Cardiac septum (tissue), 1 donor: ENCODE results near the gene PTDSS2. TPM values are rescaled to one million over a fixed set of nuclear protein-coding genes. Genes with fewer than 3 reads are reported as not detected.

ENCODE experiments used
- DNase-seq: peaks from one replicate; pipeline ENCODE4 v3.0.0-alpha.2; 2020; ENCODE audit warnings: low spot score
- intact Hi-C: fragments of 100-400 bp; cut with DNase I; formaldehyde crosslinking; loops from one replicate; pipeline ENCODE4 v1.14.0; 2022
- total RNA-seq: library from RNA; stranded (reverse); fragmentation: NEBNext Ultra II Directional; extraction: Animal tissue kit (Norgen Biotek cat#: 25700); gene quantifications from one replicate; pipeline ENCODE4 v1.2.1, GENCODE V29; 2021
- donor health status: DM: no; HTN: no; CAD: no.

Gene PTDSS2
- total RNA-seq, 1 donor from 2014 or later = 24.9 TPM

DNA sequence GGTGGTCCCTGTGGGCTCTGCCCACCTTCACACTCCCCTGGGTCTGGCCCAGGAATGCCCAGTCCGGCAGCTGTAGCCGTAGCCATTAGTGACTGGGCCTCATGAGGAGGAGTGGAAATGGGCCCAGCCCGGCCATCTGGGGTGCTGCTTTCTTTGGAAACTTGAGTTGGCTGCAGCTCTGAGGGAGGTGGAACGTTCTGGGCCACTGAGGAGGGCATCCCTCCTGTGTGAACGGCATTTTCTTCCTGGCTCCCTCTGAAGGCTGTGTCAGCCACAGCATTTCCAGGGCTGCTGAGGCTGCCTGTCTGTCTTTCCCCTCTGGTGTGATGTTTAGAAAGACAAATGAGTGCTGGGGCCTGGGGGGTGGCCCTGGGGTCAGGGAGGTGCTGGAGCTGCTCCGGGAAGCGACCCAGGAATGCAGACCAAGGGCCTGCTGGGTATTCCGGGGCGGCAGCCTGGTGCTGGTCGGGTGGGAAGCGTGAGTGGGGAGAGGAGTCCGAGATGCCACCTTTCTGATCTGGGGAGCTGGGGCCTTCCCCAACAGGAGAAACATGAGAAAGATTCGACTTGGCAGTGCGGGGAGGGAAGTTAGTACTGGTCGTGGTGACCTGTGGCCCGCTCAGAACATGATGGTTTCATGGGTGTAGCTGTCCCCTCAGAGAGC lies 27.1 kb downstream of the PTDSS2 start:
- DNase-seq = no peak
- intact Hi-C loops = no loop called here

DNA sequence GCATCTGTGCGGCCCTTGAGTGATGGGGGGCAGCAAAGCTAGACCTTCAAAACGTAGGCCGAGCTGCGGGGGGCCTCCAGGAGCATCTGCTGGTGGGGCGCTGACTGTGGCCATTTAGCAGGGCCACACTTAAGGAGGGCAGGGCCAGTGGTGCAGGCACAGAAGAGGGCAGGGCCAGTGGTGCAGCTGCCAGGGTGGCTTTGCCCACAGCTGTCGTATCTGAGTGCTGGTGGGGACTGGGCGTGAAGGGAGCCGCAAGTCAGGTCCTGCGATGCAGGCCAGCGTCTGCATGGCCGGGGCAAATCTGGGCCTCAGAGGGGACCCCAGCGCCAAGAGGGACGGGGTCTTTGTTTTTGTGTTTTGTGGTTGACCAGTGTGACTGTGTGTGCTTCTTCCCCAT lies 29.2 kb downstream of the PTDSS2 start:
- DNase-seq = no peak
- intact Hi-C loops = no loop called here

DNA sequence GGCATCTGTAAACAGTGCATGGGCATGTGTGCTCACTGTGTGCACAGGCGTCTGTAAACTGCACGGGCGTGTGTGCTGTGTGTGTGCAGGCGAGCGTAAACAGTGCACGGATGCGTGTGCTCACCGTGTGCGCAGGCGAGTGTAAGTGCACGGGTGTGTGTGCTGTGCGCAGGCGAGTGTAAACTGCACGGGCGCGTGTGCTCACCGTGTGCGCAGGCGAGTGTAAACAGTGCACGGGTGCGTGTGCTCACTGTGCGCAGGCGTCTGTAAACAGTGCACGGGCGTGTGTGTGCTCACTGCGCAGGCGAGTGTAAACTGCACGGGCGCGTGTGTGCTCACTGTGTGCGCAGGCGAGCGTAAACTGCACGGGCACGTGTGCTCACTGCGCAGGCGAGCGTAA lies 34.5 kb downstream of the PTDSS2 start:
- intact Hi-C loops = no loop called here
- DNase-seq = no peak

DNA sequence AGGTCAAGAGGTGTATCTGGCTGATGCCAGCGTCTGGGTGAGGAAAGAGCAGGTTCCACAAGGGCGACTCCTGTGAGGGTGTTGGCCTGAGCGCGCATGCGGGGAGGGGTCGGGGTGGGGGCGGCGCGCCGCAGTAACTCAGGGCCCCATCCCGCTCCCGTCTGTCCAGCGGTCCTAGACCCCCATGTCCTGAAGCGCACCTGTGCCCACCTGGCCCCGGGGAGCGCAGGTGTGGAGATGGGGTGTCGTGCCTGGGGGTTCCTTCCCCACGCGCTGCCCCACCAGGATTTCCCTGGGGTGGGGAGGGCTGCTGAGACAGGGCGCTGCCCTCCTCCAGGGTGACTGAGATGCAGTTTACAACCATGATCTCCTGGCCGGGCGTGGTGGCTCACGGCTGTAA lies 36.1 kb downstream of the PTDSS2 start:
- DNase-seq = no peak
- intact Hi-C loops = no loop called here

DNA sequence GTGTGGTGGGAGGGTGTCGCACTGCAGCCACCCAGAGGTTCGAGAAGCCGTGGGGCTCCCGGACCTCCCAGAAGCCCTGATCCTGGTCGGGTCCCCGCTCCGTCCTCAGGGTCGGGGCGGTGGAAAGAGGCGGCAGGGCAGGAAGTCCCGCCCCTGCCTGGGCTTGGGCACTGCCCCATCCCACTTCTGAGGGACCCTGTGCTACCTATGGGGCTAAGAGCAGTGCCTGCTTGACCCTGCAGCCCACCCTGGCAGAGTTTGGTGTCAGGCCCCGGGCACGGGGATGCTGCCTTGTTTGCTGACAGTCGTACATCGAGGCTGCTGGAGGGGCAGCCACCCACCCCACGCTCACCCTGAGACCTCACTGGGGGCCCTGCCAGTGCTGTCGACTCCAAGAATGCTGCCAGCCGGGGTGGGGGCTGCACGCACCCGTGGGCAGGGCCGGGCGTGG lies 37.5 kb downstream of the PTDSS2 start:
- DNase-seq = no peak

DNA sequence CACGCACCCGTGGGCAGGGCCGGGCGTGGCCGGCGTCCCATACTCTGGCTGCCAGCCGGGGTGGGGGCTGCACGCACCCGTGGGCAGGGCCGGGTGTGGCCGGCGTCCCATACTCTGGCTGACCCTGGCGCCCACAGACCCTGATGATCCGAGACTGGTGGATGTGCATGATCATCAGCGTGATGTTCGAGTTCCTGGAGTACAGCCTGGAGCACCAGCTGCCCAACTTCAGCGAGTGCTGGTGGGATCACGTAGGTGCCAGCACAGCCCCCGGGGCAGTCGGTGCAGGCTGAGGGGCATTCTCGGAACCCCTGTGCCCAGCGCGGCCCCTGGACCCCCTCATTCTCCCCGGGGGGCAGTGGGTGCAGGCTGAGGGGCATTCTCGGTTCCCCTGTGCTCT lies 38.0 kb downstream of the PTDSS2 start:
- intact Hi-C loops = no loop called here
- no peak for DNase-seq

More for the DNA sequence above, 37.5 kb downstream of the PTDSS2 start:
- intact Hi-C loops = no loop called here

DNA sequence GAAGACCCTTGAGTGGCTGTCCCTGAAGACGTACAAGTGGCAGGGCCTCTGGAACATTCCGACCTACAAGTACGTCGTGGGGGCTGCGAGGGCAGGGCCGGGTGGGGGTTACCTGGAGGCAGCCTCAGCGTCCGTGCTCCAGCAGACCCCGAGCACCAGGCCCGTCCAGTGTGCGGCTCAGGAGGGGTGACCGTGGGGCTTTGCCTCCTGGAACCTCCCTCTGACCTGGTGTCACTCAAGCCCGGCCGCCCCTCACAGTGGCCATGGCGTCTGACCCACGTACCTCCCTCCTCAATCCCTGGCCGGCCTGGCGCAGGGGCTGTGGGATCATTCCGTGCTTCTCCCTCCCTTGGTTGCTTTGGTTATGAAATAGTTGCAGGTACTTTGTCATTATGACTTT lies 38.5 kb downstream of the PTDSS2 start:
- no peak for DNase-seq
- intact Hi-C loops = no loop called here

DNA sequence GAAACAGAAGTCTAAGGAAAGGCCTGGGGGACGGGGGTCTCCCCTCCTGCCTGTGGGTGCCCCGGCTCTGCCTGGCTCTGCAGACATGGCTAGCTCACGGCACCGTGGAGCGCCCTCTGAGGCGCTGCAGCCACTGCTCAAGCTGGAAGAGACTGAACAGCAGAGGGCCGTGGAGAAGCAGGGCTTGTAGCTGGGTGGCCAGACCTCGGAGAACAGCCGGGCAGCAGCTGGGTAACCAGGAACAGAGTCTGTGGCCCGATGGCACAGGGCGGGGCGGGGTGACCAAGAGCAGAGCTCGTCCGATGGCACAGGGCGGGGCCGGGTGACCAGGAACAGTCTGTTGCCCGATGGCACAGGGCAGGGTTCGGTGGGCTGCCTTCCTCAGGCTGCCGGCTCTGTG lies 38.9 kb downstream of the PTDSS2 start:
- no peak for DNase-seq
- intact Hi-C loops = no loop called here

DNA sequence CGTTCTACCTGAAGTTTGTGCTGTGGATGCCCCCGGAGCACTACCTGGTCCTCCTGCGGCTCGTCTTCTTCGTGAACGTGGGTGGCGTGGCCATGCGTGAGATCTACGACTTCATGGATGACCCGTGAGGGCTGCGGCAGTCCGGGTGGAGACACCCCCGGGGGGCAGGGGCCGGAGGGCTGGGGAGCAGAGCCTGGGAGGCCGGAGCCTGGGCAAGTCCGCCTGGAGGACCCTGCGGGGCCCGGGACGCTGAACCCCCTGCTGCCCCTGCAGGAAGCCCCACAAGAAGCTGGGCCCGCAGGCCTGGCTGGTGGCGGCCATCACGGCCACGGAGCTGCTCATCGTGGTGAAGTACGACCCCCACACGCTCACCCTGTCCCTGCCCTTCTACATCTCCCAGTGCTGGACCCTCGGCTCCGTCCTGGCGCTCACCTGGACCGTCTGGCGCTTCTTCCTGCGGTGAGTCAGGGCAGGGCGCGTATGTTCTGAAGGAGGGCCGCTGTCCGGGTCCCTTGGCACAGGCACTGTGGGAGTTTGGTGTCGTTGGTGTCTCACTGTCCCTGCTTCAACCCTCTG lies 39.6 kb downstream of the PTDSS2 start:
- no peak for DNase-seq
- intact Hi-C loops = no loop called here

DNA sequence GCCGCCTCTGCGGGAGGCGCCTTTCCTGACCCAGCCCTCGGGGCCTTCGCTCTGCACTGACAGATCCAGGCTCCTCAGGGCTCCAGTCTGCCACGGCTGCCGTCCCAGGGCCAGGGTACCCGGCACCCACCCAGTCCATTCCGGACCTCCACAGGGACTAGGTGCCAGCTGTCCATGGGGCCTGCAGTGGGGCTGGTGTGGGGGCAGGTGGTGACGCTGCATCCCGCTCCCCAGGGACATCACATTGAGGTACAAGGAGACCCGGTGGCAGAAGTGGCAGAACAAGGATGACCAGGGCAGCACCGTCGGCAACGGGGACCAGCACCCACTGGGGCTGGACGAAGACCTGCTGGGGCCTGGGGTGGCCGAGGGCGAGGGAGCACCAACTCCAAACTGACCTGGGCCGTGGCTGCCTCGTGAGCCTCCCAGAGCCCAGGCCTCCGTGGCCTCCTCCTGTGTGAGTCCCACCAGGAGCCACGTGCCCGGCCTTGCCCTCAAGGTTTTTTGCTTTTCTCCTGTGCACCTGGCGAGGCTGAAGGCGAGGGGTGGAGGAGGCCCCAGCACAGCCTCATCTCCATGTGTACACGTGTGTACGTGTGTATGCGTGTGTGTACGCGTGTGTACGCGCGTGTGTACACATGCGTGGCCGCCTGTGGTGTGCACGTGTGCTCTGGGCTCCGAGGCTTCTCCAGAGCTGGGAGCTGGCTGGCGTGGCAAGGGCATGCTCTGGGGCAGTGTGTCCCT lies 40.3 kb downstream of the PTDSS2 start:
- no peak for DNase-seq
- intact Hi-C loops = no loop called here

DNA sequence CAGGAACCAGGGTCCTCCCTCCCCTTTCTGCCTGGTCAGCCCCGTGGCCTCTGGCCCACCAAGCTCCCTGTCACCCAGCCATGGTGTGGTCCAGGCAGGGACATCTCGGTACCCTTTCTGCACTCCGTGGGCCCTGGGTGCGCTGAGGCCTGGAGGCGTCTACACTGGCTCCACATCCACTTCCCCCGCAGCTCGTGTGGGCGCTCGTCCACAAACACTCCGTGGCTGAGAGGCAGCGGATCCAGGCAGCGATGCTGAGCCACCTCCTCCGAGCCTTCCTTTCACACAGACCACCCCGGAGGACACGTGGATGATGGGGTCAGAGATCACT lies 40.8 kb downstream of the PTDSS2 start:
- intact Hi-C loops = no loop called here
- DNase-seq = no peak

DNA sequence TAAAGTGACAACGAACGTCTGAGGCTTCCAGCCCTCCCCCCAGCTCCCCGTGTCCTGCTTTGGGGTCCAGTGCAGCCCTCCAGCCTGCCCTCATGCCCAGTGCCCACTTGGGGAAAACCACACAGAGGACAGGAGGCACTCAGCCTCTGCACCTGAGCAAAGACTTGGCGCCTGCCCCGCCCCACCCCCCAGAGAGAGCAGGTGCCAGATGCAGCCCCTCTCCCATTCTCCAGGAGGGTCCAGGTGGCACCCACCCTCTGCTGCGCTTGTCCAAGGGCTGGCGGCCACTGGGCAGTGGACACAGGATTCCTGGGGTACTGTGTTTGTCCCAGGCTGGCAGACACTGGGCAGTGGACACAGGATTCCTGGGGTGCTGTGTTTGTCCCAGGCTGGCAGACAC lies 41.3 kb downstream of the PTDSS2 start:
- intact Hi-C loops = no loop called here
- DNase-seq = no peak

DNA sequence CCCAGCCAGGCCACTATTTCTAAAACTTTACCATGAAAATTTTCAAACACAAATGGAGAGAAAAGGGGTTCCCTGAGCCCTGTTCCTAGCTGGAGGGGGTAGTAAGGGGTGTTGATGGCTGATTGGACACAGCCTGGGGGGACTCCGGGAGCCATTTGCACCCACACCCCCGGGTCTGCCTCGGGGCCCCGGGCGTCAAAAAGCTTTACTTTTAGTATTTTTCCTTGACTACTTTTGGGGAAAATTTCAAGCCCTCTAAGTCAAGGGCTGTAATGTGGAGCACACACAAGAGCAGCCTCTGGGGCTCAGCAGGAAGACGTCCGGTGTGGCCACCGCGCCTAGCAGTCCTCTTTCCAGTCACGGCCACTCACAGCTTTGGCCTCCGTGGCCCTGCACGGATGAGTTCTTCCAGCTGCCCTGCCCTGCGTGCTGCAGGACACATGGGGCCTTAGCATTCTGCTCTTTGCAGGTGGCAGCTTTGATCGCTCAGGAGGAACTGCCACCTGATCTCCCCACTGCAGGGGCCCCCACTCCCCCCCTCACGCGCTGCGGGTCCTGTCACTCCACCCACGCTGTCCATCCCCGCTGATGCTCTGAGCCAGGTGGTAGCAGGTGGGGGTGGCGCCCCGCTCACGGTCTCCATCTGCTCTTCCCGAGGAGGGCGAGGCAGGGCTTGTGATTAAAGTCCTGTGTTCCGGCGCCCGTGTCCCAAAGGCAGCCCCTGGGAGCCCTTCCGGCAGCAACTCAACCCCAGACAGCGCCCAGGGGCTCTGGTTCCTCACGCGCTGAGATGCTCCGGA lies 42.5 kb downstream of the PTDSS2 start:
- intact Hi-C loops = no loop called here
- DNase-seq = no peak

DNA sequence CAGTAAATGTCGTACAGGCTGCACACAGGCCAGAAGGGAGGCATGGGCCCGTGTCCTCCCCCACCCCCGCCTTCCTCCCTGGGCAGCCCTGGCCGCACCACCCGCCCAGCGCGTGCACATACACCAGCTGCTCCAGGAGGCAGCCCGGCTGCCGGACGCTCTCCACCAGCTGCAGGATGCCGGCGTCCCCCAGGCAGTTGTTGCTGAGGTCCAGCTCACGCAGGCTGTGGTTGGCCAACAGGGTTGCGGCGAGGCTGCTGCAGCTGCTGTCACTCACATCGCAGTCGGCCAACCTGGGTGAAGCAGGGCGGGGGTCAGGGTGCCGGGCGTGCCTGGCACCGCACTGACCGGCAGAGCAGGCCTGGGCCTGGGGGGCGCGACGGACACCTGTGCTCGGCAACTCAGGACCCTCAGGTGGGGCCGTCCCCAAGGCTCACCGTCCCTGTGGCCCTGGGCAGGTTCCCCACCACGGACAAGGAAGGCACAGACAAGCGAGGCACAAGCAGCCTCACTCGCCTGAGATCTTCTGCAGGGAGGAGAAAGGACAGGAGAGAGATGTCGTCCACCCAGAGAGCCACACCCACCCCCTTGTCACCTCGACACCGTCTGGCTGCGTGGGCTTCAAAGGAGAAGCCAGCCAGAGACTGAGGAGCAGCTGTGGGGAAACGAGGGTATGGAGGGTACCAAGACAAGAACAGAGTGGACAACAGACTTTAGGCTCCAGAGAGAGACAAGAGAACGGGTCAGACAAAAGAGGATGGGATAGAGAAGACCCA lies 44.9 kb downstream of the PTDSS2 start:
- DNase-seq = no peak
- intact Hi-C loops = no loop called here

DNA sequence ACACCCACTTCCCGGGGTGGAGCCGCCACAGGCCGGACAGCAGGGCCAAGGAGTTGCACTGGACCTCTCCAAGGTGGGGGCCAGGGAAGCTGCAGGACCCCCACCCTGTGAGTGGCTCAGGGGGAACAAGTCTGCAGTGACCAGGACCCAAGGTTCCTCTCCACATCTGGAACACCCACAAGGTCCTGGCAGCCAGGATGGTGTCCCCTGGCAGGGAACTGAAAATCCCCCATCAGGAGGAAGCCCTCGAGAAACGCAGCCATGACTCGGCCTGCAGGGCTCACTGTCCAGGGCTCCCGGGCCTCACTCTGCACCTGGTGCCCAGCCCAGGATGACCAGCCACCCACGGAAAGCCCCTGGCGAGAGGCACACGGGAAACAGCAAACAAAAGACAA lies 45.5 kb downstream of the PTDSS2 start:
- DNase-seq = no peak

DNA sequence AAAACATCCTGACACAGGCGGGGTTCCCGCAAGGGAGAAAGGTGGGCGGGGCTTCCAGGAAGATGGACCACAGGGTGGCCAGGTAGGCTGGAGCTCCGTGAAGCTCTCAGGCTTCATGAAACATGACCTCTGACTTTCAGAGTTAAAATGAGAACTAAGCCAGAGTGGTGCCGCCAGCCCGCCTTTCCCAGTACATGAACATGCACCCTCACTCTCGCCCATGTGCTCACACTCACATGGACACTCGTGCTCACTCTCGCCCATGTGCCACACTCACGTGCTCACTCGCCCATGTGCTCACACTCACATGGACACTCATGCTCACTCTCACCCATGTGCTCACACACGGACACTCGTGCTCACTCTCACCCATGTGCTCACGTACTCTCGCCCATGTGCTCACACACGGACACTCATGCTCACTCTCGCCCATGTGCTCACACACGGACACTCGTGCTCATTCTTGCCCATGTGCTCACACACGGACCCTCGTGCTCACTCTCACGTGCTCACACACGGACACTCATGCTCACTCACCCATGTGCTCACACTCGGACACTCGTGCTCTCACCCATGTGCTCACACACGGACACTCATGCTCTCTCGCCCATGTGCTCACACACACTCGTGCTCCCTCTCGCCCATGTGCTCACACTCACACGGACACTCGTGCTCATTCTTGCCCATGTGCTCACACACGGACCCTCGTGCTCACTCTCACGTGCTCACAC lies 46.9 kb downstream of the PTDSS2 start:
- no peak for DNase-seq
- intact Hi-C loops = no loop called here

More for the DNA sequence above, 45.5 kb downstream of the PTDSS2 start:
- intact Hi-C loops = no loop called here

DNA sequence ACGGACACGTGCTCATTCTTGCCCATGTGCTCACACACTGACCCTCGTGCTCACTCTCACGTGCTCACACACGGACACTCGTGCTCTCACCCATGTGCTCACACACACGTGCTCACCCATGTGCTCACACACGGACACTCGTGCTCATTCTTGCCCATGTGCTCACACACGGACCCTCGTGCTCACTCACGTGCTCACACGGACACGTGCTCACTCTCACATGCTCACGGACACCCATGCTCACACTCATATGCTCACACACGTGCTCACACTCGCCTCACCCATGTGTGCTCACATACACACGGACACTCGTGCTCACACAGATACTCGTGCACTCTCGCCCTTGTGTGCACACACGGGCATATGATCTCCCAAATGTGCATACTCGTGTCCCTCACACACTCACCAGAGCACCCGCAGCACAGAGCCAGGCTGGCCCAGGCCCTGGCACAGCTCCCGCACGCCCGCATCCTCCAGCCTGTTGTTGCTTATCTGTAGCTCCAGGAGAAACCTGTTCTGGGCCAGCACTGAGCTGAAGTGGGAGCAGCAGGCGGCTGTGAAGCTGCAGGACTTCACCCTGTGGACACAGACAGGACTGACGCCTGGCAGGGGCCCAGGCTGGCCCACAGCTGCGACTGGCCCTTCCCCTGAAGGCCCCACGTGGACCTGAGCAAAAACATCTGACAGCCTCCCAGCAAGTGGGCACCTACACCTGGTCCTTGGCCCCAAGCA lies 47.7 kb downstream of the PTDSS2 start:
- no peak for DNase-seq
- intact Hi-C loops = no loop called here
